Measurements from ENCODE around the gene UNG. TPM values are rescaled to one million over a fixed set of nuclear protein-coding genes. Genes with fewer than 3 reads are reported as not detected.
"Not testable (repeated sequence)": the region's sequence is repeated elsewhere in the genome, so short reads cannot be mapped to it uniquely, and the experiment has no call there.

The UNG gene
- 10 to 100 TPM; 52.0 to 58.1 TPM for total RNA-seq

GRCh38 chr12:109097435-109098182, at the start of gene UNG:
Gene UNG (plus strand): TSS chr12:109097597. CDS start chr12:109097680, 83 bp downstream.
- H3K27me3 Mint-ChIP-seq (ENCODE audit: low read depth): no peaks in the 10 kb centered on the region
- peak within 1 kb of the TSS; percentile 73 for H3K27ac Mint-ChIP-seq
- peak; percentile 96 to 97 for DNase-seq
- peak within 1 kb of the TSS; percentile 92 to 96 for H3K4me3 Mint-ChIP-seq
- peak; percentile 89 to 90 for ATAC-seq (replicated peaks in 1 of 2)
- H3K9me3 Mint-ChIP-seq: no peaks in the 10 kb centered on the region
- peaks cover 43% of the 10 kb centered on the region for H3K4me1 Mint-ChIP-seq (ENCODE audit: low read depth)
- H3K36me3 Mint-ChIP-seq (ENCODE audit: insufficient read depth in 2 of 2): peaks cover 3 to 14% of the 10 kb centered on the region in 2 donors

GRCh38 chr12:109048706-109049105, 48.7 kb upstream of the UNG start:
- H3K27me3 Mint-ChIP-seq (ENCODE audit: low read depth); H3K4me3 Mint-ChIP-seq; H3K9me3 Mint-ChIP-seq; H3K36me3 Mint-ChIP-seq (ENCODE audit: insufficient read depth in 2 of 2); H3K27ac Mint-ChIP-seq; DNase-seq; ATAC-seq (replicated peaks in 1 of 2): not testable (repeated sequence)
- H3K4me1 Mint-ChIP-seq (ENCODE audit: low read depth): peaks cover 14% of the 10 kb centered on the region

GRCh38 chr12:109049794-109050193, 47.6 kb upstream of the UNG start:
- H3K27ac Mint-ChIP-seq; ATAC-seq (replicated peaks in 1 of 2); H3K27me3 Mint-ChIP-seq (ENCODE audit: low read depth); H3K4me3 Mint-ChIP-seq; DNase-seq; H3K36me3 Mint-ChIP-seq (ENCODE audit: insufficient read depth in 2 of 2); H3K9me3 Mint-ChIP-seq: not testable (repeated sequence)
- H3K4me1 Mint-ChIP-seq (ENCODE audit: low read depth): peaks cover 18% of the 10 kb centered on the region

- H3K36me3 Mint-ChIP-seq (ENCODE audit: insufficient read depth in 2 of 2): peaks cover 0 to 4% of the 10 kb centered on the region in 2 donors
- ATAC-seq (replicated peaks in 1 of 2) (no peak), DNase-seq (no peak)
- peak overlapping the region; percentile 90 to 91 for H3K4me3 Mint-ChIP-seq
- H3K4me1 Mint-ChIP-seq (ENCODE audit: low read depth): peaks cover 18% of the 10 kb centered on the region
- peak overlapping the region; percentile 93 for H3K27ac Mint-ChIP-seq
- H3K27me3 Mint-ChIP-seq (ENCODE audit: low read depth): no peaks in the 10 kb centered on the region
- H3K9me3 Mint-ChIP-seq: no peaks in the 10 kb centered on the region
Observed at GRCh38 chr12:109052097-109052413, 45.3 kb upstream of the UNG start.

- ATAC-seq (replicated peaks in 1 of 2) (peak; percentile 85 to 95), DNase-seq (peak; percentile 84 to 89)
- Mint-ChIP-seq H3K27ac (peak within 1 kb of the TSS; percentile 93), H3K36me3 (ENCODE audit: insufficient read depth in 2 of 2) (peaks cover 0 to 4% of the 10 kb centered on the region in 2 donors), H3K4me1 (ENCODE audit: low read depth) (peaks cover 18% of the 10 kb centered on the region), H3K4me3 (peak within 1 kb of the TSS; percentile 90 to 91), H3K27me3 (ENCODE audit: low read depth) (no peaks in the 10 kb centered on the region), H3K9me3 (no peaks in the 10 kb centered on the region)
Observed at GRCh38 chr12:109052414-109053323, 44.7 kb upstream of the UNG start, which contains the start of gene USP30. Gene USP30 (plus strand): TSS chr12:109052576. CDS start chr12:109052679, 103 bp downstream.

GRCh38 chr12:109053382-109054123, 43.8 kb upstream of the UNG start:
- H3K4me3 Mint-ChIP-seq: peak overlapping the region; percentile 90 to 91
- peak; percentile 54 to 84 for ATAC-seq (replicated peaks in 1 of 2)
- no peaks in the 10 kb centered on the region for H3K27me3 Mint-ChIP-seq (ENCODE audit: low read depth)
- peaks cover 18% of the 10 kb centered on the region for H3K4me1 Mint-ChIP-seq (ENCODE audit: low read depth)
- H3K36me3 Mint-ChIP-seq (ENCODE audit: insufficient read depth in 2 of 2): peaks cover 0 to 4% of the 10 kb centered on the region in 2 donors
- H3K9me3 Mint-ChIP-seq: no peaks in the 10 kb centered on the region
- peak; percentile 15 to 44 for DNase-seq
- H3K27ac Mint-ChIP-seq: peak overlapping the region; percentile 93

- peaks cover 18% of the 10 kb centered on the region for H3K4me1 Mint-ChIP-seq (ENCODE audit: low read depth)
- ATAC-seq (replicated peaks in 1 of 2): peak in 1 of 2 donors; percentile 5
- H3K36me3 Mint-ChIP-seq (ENCODE audit: insufficient read depth in 2 of 2): not testable (repeated sequence)
Observed at GRCh38 chr12:109054124-109054513, 43.3 kb upstream of the UNG start.

GRCh38 chr12:109054520-109054919, 42.9 kb upstream of the UNG start:
- Mint-ChIP-seq H3K4me1 (ENCODE audit: low read depth) (peaks cover 18% of the 10 kb centered on the region), H3K27ac (peak overlapping the region; percentile 63), H3K36me3 (ENCODE audit: insufficient read depth in 2 of 2) (peaks cover 0 to 4% of the 10 kb centered on the region in 2 donors), H3K27me3 (ENCODE audit: low read depth) (no peaks in the 10 kb centered on the region), H3K9me3 (no peaks in the 10 kb centered on the region), H3K4me3 (peak overlapping the region in 1 of 2 donors; percentile 51)
- ATAC-seq (replicated peaks in 1 of 2): no peak
- no peak for DNase-seq

More at GRCh38 chr12:109054124-109054513, 43.3 kb upstream of the UNG start:
- H3K9me3 Mint-ChIP-seq; H3K27me3 Mint-ChIP-seq (ENCODE audit: low read depth); DNase-seq: not testable (repeated sequence)
- peak overlapping the region; percentile 90 to 91 for H3K4me3 Mint-ChIP-seq
- peak overlapping the region; percentile 93 for H3K27ac Mint-ChIP-seq

GRCh38 chr12:109056891-109057290, 40.5 kb upstream of the UNG start:
- DNase-seq (no peak), ATAC-seq (replicated peaks in 1 of 2) (no peak)
- Mint-ChIP-seq H3K27ac (no peak overlapping the region), H3K27me3 (ENCODE audit: low read depth) (no peaks in the 10 kb centered on the region), H3K4me3 (no peak overlapping the region), H3K36me3 (ENCODE audit: insufficient read depth in 2 of 2) (peaks cover 0 to 4% of the 10 kb centered on the region in 2 donors), H3K9me3 (no peaks in the 10 kb centered on the region), H3K4me1 (ENCODE audit: low read depth) (peaks cover 15% of the 10 kb centered on the region)

GRCh38 chr12:109057376-109057775, 40.0 kb upstream of the UNG start:
- Mint-ChIP-seq H3K27me3 (ENCODE audit: low read depth) (no peaks in the 10 kb centered on the region), H3K36me3 (ENCODE audit: insufficient read depth in 2 of 2) (peaks cover 0 to 4% of the 10 kb centered on the region in 2 donors), H3K27ac (no peak overlapping the region), H3K4me1 (ENCODE audit: low read depth) (peaks cover 10% of the 10 kb centered on the region), H3K4me3 (no peak overlapping the region), H3K9me3 (no peaks in the 10 kb centered on the region)
- no peak for ATAC-seq (replicated peaks in 1 of 2)
- no peak for DNase-seq

GRCh38 chr12:109058773-109059172, 38.6 kb upstream of the UNG start:
- Mint-ChIP-seq H3K9me3 (no peaks in the 10 kb centered on the region), H3K36me3 (ENCODE audit: insufficient read depth in 2 of 2) (peaks cover under 1 to 4% of the 10 kb centered on the region in 2 donors)

GRCh38 chr12:109064143-109064542, 33.3 kb upstream of the UNG start:
- Mint-ChIP-seq H3K4me1 (ENCODE audit: low read depth) (peaks cover 6% of the 10 kb centered on the region), H3K27ac (no peak overlapping the region), H3K9me3 (no peaks in the 10 kb centered on the region), H3K4me3 (no peak overlapping the region), H3K36me3 (ENCODE audit: insufficient read depth in 2 of 2) (peaks cover 0 to 4% of the 10 kb centered on the region in 2 donors), H3K27me3 (ENCODE audit: low read depth) (no peaks in the 10 kb centered on the region)
- no peak for ATAC-seq (replicated peaks in 1 of 2)
- no peak for DNase-seq

More at GRCh38 chr12:109058773-109059172, 38.6 kb upstream of the UNG start:
- Mint-ChIP-seq H3K4me3 (no peak overlapping the region), H3K4me1 (ENCODE audit: low read depth) (peaks cover 9% of the 10 kb centered on the region), H3K27me3 (ENCODE audit: low read depth) (no peaks in the 10 kb centered on the region), H3K27ac (no peak overlapping the region)
- no peak for ATAC-seq (replicated peaks in 1 of 2)
- no peak for DNase-seq

All from activated T-cell treated with anti-CD3 and anti-CD28 coated beads, Interleukin-2, amount 50 U/mL, for 72 hours (primary cell).